Epidermal melanocyte (primary cell): ENCODE measurements around the gene AKAP13.

Source experiments
- DNase-seq: peaks from one replicate; pipeline ENCODE4 v3.0.0; 2011; ENCODE audit warnings: low spot score; ENCODE audit not compliant: insufficient read length

Gene AKAP13

DNA sequence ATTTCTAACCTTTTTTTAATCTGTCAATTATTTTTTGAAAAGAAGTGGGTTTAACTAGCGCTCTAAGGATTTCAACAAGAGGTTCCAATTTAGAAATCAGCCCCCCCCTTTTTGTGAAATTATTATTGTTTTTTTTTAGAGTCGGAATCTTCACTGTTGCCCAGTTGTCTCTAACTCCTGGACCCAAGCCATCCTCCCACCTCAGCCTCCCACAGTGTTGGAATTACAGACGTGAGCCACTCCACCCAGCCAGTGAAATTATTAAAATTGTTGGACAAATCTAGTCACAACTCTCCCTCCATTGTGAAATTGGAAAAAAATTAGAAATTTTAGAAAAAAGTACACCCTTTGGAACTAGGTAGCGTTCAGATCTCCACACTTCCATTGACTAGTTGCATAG lies 2.5 kb downstream of the AKAP13 start:
- DNase-seq: no peak

GRCh38 chr15:85383470-85384148 lies 3.2 kb downstream of the AKAP13 start:
- DNase-seq: no peak

DNA sequence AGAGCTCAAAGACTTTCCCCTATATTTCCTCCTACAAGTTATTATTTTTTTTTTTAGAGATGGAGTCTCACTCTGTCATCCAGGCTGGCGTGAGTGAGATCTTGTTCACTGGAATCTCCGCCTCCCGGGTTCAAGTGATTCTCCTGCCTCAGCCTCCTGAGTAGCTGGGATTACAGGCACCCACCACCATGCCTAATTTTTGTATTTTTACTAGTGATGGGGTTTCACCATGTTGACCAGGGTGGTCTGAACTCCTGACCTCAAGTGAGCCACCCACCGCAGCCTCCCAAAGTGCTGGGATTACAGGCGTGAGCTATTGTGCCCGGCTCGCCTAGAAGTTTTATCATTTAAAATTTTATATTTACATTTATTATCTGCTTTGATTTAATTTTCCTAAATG lies 5.9 kb downstream of the AKAP13 start:
- no peak for DNase-seq

DNA sequence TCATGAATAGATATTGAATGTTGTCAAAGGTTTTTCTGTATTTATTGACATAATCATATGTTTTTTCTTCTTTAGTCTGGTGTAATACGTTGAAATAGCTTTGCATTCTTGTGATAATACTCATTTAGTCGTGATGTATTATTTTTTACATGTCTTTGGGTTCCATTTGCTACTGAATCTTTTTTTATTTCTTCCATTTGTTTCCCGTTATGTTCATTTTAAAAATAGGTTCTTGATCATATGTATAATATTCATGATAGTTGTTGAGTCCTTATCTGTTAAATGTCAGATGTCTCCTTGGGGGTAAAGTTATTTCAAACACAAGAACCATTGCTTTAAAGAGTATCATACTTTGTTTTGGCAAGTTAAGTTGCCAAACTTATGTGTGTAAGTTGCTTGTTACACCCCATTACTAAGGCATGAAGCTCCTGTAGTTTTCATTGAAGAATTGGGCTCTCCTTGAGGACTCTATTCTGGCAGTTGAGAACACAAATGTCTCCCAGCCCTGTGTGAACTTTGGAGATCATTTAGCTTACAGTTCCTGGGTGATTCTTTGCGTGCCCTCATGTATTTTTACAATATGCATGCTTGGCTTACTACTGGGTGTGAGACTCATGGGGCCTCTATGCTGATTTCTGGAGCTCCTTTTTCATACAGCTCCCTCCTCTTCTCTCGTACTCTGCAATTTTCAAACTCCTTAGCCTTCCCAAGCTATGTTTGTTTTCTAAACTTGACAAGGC lies 8.3 kb downstream of the AKAP13 start:
- no peak for DNase-seq

GRCh38 chr15:85389306-85389650 lies 8.9 kb downstream of the AKAP13 start:
- no peak for DNase-seq

DNA sequence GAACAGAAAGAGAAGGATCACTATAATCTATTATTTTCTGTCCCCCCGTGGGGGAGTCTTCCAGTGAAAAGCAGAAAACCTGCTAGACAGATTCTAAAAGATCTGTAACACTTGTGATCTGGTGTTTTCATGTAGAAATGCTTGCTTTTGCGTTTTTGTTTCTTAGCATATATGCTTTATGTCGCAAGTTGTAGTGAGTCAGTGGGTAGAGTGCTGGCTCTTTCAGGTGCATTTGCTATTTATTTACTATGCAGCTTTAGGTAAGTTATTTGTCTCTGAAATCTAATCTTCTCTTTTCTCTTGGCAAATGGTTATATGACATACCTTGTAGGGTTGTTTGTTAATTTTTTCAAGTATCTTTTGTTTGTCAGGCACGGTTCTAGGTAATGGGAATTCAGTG lies 9.4 kb downstream of the AKAP13 start:
- no peak for DNase-seq

DNA sequence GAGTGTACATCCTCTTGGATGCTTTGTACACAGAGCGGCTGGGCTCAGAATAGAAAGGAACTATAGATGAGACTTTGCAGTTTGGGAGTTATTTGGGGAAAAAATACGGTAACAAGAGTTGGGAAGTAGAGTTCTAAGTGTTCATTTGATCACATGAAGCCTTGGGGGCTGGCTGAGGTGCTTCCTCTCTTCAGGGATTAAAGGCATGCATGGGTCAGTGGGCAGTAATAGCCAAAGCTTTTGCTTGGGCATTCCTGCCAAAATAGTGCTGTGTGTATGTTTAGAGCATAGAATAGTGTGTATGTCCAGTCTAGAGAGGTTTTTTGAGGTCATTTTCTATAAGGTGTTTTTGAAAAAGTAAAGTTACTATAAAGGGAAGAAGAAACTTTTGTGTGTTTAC lies 12.8 kb downstream of the AKAP13 start:
- DNase-seq: no peak

GRCh38 chr15:85394554-85395333 lies 14.3 kb downstream of the AKAP13 start:
- no peak for DNase-seq

- DNase-seq: no peak
Observed at GRCh38 chr15:85396554-85396953, 16.2 kb downstream of the AKAP13 start.

GRCh38 chr15:85397151-85397550 lies 16.7 kb downstream of the AKAP13 start:
- no peak for DNase-seq

DNA sequence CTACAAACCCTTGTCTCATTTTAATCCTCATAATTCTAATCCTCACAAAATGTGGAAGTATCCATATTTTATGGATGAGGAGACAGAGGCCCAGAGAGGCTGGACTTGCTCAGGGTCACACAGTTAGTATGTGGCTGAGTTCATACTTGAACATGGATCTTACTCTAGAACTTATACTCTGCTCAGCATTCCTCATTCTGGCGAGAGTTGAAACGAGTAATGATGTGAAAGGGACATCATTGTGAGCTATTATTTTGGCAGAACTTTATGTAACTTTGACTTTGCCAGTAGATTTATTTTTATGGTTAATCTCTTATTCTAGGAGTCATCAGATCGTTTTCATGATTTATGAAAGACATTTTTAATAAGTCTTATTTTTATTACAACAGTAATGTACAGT lies 17.5 kb downstream of the AKAP13 start:
- DNase-seq: no peak

GRCh38 chr15:85398822-85399221 lies 18.4 kb downstream of the AKAP13 start:
- DNase-seq: no peak

DNA sequence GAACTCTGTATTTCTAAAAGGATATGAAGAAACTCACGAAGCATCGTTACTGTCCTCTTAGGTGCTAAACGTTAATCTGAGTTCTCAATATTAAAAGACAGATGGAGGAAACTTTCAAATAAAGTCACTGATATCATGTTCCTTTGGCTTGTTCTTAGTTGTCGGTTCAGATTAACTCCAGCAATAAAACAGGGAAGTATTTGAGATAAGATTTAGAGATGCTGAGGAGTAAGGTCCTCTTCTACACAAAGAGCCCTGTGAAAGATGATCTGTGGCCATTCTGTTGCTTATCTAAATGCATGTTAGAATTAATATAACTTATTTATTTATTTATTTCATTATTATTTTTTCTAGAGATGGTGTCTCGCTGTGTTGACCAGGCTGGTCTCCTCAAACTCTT lies 19.2 kb downstream of the AKAP13 start:
- DNase-seq: no peak

- no peak for DNase-seq
Observed at GRCh38 chr15:85400606-85401005, 20.2 kb downstream of the AKAP13 start.

- no peak for DNase-seq
Observed at GRCh38 chr15:85401108-85401774, 20.8 kb downstream of the AKAP13 start.

DNA sequence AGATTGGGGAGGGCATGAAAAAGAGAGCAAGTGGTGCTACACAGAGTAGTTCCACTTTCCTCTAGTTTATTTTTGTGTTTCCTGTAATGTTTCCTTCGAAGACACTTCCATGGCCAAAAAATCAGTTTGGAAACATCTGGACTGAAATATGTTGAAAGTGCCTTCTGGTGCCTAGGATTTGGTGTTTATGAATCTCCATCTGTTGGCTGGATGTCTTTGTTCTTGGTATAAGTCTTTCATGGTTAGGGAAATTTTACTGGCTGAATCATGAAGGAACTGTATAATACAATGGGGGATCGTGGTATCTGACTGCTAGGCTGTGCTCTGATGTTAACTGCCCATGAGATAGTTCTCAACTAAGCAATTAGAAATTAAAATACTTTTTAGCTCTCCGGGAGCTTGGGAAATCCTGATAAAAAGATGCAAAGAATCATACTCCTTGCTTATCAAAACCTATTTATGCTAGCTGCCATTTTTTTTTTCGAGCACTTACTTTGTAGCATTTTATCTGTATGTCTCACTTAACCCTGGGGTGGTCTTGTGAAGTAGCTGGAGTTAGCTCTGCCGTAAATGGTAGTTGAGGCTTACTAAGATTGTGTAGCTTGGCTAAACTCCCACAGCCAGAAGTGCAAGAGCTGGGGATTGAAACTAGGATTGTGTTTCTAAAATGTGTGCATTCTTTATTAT lies 21.9 kb downstream of the AKAP13 start:
- DNase-seq: no peak

DNA sequence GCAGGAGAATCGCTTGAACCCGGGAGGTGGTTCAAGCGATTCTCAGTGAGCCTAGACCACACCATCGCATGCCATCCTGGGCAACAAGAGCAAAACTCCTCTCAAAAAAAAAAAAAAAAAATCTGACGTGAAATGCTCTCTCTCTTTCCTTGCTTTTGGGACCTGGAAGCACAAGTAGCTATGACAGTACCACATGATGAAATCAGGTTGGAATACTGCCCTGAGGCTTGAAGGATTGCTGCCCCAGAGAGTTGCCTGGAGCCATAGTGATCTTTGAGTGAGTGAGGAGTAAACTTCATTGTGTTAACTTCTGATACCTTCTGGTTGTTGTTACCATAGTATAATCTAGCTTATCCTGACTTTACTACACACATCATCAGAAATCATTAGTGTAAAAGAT lies 23.3 kb downstream of the AKAP13 start:
- DNase-seq: no peak

DNA sequence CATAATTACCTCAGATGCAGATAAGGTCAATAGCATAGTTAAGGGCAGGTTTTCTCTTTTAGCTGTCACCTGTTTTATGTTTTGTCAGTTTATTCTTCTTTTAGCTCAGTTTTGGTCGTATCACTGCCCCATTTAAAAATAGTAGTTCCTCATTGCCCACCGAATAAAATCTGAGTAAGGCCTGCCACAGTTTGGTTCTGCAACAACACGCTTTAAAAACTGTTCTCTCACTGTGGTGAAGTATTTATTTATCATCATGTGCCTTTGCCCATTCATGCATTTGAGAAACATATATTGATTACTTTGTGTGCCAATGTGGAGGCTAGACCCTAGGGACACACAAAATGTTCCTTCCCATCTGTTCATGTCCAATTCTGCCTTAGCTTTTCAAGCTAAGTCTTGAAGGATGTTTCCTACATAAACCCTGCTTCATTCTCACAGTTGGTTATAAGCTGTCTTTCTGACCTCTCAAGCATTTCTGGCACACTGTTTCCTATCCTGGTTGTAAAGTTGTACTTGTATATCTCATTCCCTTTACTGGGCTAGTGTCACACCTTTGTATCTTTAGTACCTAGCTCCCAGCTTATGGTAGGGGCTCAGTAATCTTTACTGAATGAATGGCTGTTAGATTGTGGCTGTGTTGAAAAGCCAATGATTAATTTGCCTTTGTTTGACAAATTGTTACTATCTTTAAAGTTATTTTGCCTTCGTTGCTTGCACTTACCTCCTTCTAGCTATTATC lies 23.9 kb downstream of the AKAP13 start:
- no peak for DNase-seq

GRCh38 chr15:85404918-85405866 lies 24.8 kb downstream of the AKAP13 start:
- no peak for DNase-seq

GRCh38 chr15:85406916-85407315 lies 26.5 kb downstream of the AKAP13 start:
- DNase-seq: no peak
